KMS-11 (cell line): ENCODE measurements around the gene EVC.
"Not testable (repeated sequence)": the region's sequence is repeated elsewhere in the genome, so short reads cannot be mapped to it uniquely, and the experiment has no call there.

Source experiments
- H2AFZ ChIP-seq: fragments of 200-600 bp; sonication (generic); 2 replicates; pipeline ENCODE4 v1.6.1; 2016; ENCODE audit warnings: antibody characterized with exemption, mixed run types, low read depth
- H3K27ac ChIP-seq: fragments of 200-600 bp; sonication (generic); 2 replicates; pipeline ENCODE4 v1.6.1; 2016; ENCODE audit warnings: mild to moderate bottlenecking, mixed run types
- H3K27me3 ChIP-seq: fragments of 200-600 bp; sonication (generic); 2 replicates; pipeline ENCODE4 v1.6.1; 2017; ENCODE audit warnings: mild to moderate bottlenecking, low read depth, mixed run types, moderate library complexity; ENCODE audit not compliant: insufficient read depth
- H3K36me3 ChIP-seq: fragments of 200-600 bp; sonication (generic); 2 replicates; pipeline ENCODE4 v1.6.1; 2017; ENCODE audit warnings: mild to moderate bottlenecking, mixed run types; ENCODE audit not compliant: insufficient read depth
- H3K4me1 ChIP-seq: fragments of 200-600 bp; sonication (generic); 2 replicates; pipeline ENCODE4 v1.6.1; 2016; ENCODE audit warnings: mild to moderate bottlenecking, low read depth, mixed run types; ENCODE audit not compliant: poor library complexity, severe bottlenecking
- H3K4me2 ChIP-seq: fragments of 200-600 bp; sonication (generic); 2 replicates; pipeline ENCODE4 v1.7.0; 2016; ENCODE audit warnings: mild to moderate bottlenecking, mixed run types
- H3K4me3 ChIP-seq: fragments of 200-600 bp; sonication (generic); IDR thresholded peaks from 2 replicates; pipeline ENCODE4 v1.6.1; 2017; ENCODE audit warnings: low read depth, low read length, mixed read lengths; ENCODE audit not compliant: insufficient read depth
- H3K79me2 ChIP-seq: fragments of 200-600 bp; sonication (generic); 2 replicates; pipeline ENCODE4 v1.6.1; 2016; ENCODE audit warnings: low read depth, mixed run types; ENCODE audit not compliant: insufficient read depth
- H3K9ac ChIP-seq: fragments of 200-600 bp; sonication (generic); 2 replicates; pipeline ENCODE4 v1.6.1; 2016; ENCODE audit warnings: mild to moderate bottlenecking, mixed run types
- H4K20me1 ChIP-seq: fragments of 200-600 bp; sonication (generic); 2 replicates; pipeline ENCODE4 v1.6.1; 2016; ENCODE audit warnings: mild to moderate bottlenecking, mixed run types; ENCODE audit not compliant: insufficient read depth
- TF ChIP-seq, protein P1 (sequence below): fragments of 200-600 bp; sonication (generic); conservative IDR thresholded peaks from 2 replicates; pipeline ENCODE4 v1.6.1; 2017; ENCODE audit warnings: low read depth, mild to moderate bottlenecking, antibody characterized with exemption, low read length, moderate library complexity, mixed read lengths

EVC gene

DNA sequence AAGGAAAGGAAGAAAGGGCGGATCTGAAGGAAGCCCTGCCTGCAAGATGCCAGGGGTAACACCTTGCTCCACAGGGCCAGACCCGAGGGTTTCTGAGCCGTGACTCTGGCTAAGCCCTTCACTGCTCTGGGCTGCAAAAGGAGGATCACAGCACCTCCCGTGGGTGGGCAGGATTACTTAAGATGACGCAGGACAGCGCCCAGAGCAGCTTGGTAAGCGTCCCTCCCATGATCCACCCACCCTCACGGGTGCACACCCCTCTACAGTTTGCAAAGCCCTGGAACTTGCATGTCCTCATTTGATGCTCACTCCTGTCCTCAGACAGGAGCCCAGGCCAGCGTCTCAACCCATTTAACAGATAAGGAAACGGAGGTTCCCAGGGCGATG lies 117.0 kb downstream of the EVC start:
- Histone ChIP-seq H3K4me3 (no peak overlapping the region), H3K36me3 (no peaks in the 10 kb centered on the region), H3K79me2 (no peaks in the 10 kb centered on the region), H4K20me1 (no peaks in the 10 kb centered on the region), H2AFZ (no peak overlapping the region), H3K4me2 (no peak overlapping the region), H3K4me1 (peaks cover 17% of the 10 kb centered on the region), H3K9ac (no peak overlapping the region), H3K27ac (no peak overlapping the region), H3K27me3 (no peaks in the 10 kb centered on the region)
- TF ChIP-seq, protein P1, sequence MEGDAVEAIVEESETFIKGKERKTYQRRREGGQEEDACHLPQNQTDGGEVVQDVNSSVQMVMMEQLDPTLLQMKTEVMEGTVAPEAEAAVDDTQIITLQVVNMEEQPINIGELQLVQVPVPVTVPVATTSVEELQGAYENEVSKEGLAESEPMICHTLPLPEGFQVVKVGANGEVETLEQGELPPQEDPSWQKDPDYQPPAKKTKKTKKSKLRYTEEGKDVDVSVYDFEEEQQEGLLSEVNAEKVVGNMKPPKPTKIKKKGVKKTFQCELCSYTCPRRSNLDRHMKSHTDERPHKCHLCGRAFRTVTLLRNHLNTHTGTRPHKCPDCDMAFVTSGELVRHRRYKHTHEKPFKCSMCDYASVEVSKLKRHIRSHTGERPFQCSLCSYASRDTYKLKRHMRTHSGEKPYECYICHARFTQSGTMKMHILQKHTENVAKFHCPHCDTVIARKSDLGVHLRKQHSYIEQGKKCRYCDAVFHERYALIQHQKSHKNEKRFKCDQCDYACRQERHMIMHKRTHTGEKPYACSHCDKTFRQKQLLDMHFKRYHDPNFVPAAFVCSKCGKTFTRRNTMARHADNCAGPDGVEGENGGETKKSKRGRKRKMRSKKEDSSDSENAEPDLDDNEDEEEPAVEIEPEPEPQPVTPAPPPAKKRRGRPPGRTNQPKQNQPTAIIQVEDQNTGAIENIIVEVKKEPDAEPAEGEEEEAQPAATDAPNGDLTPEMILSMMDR = no peak

DNA sequence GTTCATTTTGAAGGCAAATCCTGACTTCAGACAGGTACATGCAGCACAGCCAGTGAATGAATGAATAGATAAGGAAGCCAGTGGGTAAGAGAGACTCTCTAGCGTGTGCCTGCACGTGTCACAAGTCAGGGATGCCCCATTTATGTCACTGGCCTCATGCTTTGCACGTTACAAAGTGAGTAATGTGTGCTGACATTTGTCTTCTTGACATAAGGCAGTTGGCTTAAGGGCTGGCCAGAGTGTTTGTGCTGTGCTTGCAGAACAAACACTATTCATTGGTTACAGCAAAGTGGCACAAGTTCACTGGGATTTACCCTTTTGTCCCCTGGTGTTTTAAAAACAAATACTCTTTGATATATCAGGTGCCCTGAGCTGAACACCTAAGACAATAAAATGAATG lies 125.9 kb downstream of the EVC start:
- Histone ChIP-seq H3K79me2 (no peaks in the 10 kb centered on the region), H3K4me3 (no peak overlapping the region), H2AFZ (no peak overlapping the region), H3K4me2 (no peak overlapping the region), H3K36me3 (no peaks in the 10 kb centered on the region), H3K9ac (no peak overlapping the region), H4K20me1 (no peaks in the 10 kb centered on the region), H3K27ac (no peak overlapping the region), H3K27me3 (no peaks in the 10 kb centered on the region), H3K4me1 (no peaks in the 10 kb centered on the region)
- TF ChIP-seq, protein P1 = no peak

DNA sequence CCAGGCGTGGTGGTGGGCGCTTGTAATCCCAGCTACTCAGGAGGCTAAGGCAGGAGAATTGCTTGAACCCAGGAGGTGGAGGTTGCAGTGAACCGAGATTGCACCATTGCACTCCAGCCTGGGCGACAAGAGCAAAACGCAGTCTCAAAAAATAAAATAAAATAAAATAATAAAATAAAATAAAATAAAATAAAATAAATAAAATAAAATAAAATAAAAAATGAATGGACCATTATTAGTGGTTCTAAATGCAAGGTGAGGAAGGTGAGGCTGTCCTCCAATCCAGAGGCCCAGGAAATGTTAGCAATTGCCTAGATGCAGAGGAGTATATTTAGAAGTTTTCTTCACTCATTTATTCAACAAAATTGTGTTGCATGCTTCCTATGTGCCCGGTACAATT lies 126.5 kb downstream of the EVC start:
- H3K27ac ChIP-seq, H3K36me3 ChIP-seq, H2AFZ ChIP-seq, H4K20me1 ChIP-seq, H3K4me2 ChIP-seq, H3K9ac ChIP-seq, H3K4me3 ChIP-seq, H3K27me3 ChIP-seq, H3K79me2 ChIP-seq, H3K4me1 ChIP-seq: not testable (repeated sequence)

DNA sequence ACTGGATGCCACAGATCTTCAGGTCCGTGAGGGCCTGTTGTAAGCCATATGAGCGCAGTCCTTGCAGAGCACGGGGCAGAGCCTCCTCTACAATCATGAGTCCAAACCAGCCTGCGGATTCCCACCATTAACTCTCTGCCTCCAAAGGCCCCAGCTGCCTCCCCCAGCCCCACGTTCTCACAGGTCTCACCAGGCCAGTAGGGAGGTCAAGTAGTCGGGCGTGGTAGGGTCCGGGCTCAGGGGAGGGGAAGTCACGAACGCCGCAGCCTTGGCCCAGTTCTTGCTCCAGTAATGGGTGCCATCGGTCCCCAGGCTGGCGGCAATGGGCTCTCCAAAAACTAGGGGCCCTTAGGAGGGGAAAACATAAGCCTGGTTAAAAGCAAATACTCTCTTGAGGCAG lies 128.3 kb downstream of the EVC start:
- Histone ChIP-seq H3K9ac (no peak overlapping the region), H3K27me3 (no peaks in the 10 kb centered on the region), H3K36me3 (no peaks in the 10 kb centered on the region), H2AFZ (no peak overlapping the region), H4K20me1 (no peaks in the 10 kb centered on the region), H3K4me1 (no peaks in the 10 kb centered on the region), H3K79me2 (no peaks in the 10 kb centered on the region), H3K4me3 (no peak overlapping the region), H3K27ac (no peak overlapping the region), H3K4me2 (no peak overlapping the region)
- TF ChIP-seq, protein P1 = no peak

DNA sequence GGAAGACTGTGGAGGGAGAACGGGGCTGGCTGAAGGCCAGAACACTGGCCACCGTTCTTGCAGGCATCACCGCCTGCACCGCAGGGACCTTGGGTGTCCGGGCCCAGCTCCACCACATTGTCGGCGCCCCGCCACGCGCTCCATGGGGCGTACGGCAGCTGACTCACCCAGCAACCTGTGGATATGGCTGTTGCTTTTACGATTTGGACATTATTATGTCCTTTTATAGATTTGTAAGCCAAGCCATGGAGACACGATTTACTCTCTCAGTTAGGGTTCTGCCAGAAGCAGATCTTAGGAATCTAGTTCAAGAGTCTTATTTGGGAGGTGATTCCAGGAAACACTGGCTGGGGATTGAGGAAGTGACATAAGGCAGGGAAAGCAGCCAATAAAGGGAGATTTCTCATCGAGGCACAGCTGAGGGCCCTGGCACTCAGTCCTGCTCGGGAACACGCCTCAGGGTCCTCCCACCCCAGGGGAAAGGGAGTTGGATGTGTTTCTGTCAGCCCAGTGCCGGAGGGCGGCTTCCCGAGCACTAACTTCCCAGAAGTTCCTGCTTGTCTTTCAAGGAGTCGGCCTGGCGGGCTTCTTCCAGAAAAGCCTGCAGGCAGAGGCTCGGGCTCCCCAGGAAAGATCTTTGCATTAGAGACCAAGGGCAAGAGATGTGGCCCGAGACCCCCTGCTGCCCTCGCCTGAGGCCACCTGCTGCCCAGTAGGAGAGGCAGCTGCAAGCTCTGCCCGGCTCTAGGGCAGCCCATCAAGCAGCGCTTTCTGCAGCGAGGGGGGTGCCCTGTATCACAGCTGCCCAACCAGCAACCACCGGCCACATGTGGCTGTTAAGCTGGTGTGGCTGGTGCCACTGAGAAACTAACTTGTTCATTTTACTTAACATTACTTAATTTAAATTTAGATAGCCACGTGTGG lies 129.0 kb downstream of the EVC start:
- H3K27ac ChIP-seq = no peak overlapping the region
- TF ChIP-seq, protein P1 = no peak
- no peak overlapping the region for H3K4me3 ChIP-seq
- no peaks in the 10 kb centered on the region for H3K4me1 ChIP-seq
- no peaks in the 10 kb centered on the region for H3K36me3 ChIP-seq
- no peak overlapping the region for H3K4me2 ChIP-seq
- no peaks in the 10 kb centered on the region for H3K79me2 ChIP-seq
- H2AFZ ChIP-seq = no peak overlapping the region
- no peaks in the 10 kb centered on the region for H4K20me1 ChIP-seq
- no peaks in the 10 kb centered on the region for H3K27me3 ChIP-seq
- no peak overlapping the region for H3K9ac ChIP-seq
